ENCODE results near the gene MFAP1. TPM values are rescaled to one million over a fixed set of nuclear protein-coding genes. Genes with fewer than 3 reads are reported as not detected.
A peak's percentile ranks its signal among the peaks of the same experiment; 100 is the strongest.

The MFAP1 gene
- total and polyA plus RNA-seq, 4 donors: 7.9 to 8.3 (median 8.1) TPM

GRCh38 chr15:43791993-43792760 is 32.3 kb downstream of the MFAP1 start, which contains the start of gene SERF2 (continued):
- TF ChIP-seq, protein P1, sequence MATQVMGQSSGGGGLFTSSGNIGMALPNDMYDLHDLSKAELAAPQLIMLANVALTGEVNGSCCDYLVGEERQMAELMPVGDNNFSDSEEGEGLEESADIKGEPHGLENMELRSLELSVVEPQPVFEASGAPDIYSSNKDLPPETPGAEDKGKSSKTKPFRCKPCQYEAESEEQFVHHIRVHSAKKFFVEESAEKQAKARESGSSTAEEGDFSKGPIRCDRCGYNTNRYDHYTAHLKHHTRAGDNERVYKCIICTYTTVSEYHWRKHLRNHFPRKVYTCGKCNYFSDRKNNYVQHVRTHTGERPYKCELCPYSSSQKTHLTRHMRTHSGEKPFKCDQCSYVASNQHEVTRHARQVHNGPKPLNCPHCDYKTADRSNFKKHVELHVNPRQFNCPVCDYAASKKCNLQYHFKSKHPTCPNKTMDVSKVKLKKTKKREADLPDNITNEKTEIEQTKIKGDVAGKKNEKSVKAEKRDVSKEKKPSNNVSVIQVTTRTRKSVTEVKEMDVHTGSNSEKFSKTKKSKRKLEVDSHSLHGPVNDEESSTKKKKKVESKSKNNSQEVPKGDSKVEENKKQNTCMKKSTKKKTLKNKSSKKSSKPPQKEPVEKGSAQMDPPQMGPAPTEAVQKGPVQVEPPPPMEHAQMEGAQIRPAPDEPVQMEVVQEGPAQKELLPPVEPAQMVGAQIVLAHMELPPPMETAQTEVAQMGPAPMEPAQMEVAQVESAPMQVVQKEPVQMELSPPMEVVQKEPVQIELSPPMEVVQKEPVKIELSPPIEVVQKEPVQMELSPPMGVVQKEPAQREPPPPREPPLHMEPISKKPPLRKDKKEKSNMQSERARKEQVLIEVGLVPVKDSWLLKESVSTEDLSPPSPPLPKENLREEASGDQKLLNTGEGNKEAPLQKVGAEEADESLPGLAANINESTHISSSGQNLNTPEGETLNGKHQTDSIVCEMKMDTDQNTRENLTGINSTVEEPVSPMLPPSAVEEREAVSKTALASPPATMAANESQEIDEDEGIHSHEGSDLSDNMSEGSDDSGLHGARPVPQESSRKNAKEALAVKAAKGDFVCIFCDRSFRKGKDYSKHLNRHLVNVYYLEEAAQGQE (IDR thresholded peaks at IDR 0.05): peak; percentile 92
- TF ChIP-seq YY1 (IDR thresholded peaks at IDR 0.05) (peak; percentile 88), NR2F2 (IDR thresholded peaks at IDR 0.05) (peak; percentile 41)
- TF ChIP-seq, protein P2, sequence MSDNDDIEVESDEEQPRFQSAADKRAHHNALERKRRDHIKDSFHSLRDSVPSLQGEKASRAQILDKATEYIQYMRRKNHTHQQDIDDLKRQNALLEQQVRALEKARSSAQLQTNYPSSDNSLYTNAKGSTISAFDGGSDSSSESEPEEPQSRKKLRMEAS (IDR thresholded peaks at IDR 0.05): peak; percentile 75

DNA sequence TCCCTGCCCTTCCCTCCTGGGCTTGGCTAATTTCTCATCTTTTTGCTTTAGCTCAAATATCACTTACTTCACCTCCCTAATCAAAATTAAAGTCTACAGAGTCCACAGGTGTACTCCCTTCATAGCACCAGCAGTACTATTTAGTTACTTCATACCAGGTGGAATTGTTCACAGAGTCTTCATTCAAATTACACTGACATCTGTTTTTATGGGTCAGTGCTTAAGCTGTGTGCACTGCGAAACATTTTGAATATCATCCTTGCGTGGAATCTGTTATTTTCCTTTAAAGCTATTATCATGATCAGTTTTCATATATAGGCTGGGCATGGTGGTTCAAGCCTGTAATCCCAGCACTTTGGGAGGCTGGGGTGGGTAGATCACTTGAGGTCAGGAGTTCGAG is 35.1 kb downstream of the MFAP1 start:
- Histone ChIP-seq H3K4me1 (ENCODE audit: control insufficient read depth in 4 of 4, insufficient read depth in 4 of 4, low read length in 3 of 4) (peaks cover 0 to 15% (median 11%) of the 10 kb centered on the region in 4 donors), H3K9ac (ENCODE audit: low read depth in 1 of 2, low read length in 2 of 2) (no peak overlapping the region), H3K9me3 (ENCODE audit: control insufficient read depth in 4 of 4, low read length in 3 of 4) (no peaks in the 10 kb centered on the region), H3K27me3 (ENCODE audit: control insufficient read depth in 4 of 4, insufficient read depth in 4 of 4, low read length in 3 of 4) (no peaks in the 10 kb centered on the region), H3K36me3 (ENCODE audit: control insufficient read depth in 4 of 4, insufficient read depth in 3 of 4, low read depth in 1 of 4, low read length in 3 of 4) (peaks cover 0 to 8% (median 4%) of the 10 kb centered on the region in 4 donors), H3K27ac (ENCODE audit: low read depth in 1 of 2, low read length in 2 of 2) (no peak overlapping the region), H3K4me3 (ENCODE audit: low read depth in 1 of 3, low read length in 3 of 3) (no peak overlapping the region)
- WGBS: 98% methylated on average over 3 of the region's 3 CpGs
- TF ChIP-seq, protein P3, sequence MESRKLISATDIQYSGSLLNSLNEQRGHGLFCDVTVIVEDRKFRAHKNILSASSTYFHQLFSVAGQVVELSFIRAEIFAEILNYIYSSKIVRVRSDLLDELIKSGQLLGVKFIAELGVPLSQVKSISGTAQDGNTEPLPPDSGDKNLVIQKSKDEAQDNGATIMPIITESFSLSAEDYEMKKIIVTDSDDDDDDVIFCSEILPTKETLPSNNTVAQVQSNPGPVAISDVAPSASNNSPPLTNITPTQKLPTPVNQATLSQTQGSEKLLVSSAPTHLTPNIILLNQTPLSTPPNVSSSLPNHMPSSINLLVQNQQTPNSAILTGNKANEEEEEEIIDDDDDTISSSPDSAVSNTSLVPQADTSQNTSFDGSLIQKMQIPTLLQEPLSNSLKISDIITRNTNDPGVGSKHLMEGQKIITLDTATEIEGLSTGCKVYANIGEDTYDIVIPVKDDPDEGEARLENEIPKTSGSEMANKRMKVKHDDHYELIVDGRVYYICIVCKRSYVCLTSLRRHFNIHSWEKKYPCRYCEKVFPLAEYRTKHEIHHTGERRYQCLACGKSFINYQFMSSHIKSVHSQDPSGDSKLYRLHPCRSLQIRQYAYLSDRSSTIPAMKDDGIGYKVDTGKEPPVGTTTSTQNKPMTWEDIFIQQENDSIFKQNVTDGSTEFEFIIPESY (IDR thresholded peaks at IDR 0.05): no peak
- TF ChIP-seq JUND (IDR thresholded peaks at IDR 0.05) (no peak), YY1 (IDR thresholded peaks at IDR 0.05) (no peak), TAF1 (conservative IDR thresholded peaks at IDR 0.05) (no peak), GABPA (IDR thresholded peaks at IDR 0.05 in 1 of 2, conservative IDR thresholded peaks at IDR 0.05 in 1 of 2) (no peak), RXRA (IDR thresholded peaks at IDR 0.05) (no peak), HNF4A (conservative IDR thresholded peaks at IDR 0.05) (no peak), CTCF (IDR thresholded peaks at IDR 0.05; ENCODE audit: low read depth, low read length, missing input control) (no peak), FOXA2 (IDR thresholded peaks at IDR 0.05) (no peak), RAD21 (IDR thresholded peaks at IDR 0.05) (no peak)
- TF ChIP-seq, protein P4, sequence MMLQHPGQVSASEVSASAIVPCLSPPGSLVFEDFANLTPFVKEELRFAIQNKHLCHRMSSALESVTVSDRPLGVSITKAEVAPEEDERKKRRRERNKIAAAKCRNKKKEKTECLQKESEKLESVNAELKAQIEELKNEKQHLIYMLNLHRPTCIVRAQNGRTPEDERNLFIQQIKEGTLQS (IDR thresholded peaks at IDR 0.05): no peak
- TF ChIP-seq, protein P1 (IDR thresholded peaks at IDR 0.05): no peak
- no peak for DNase-seq (ENCODE audit: low spot score)

All from liver (tissue), 9 donors.